ENCODE data around the gene TFCP2.

DNA sequence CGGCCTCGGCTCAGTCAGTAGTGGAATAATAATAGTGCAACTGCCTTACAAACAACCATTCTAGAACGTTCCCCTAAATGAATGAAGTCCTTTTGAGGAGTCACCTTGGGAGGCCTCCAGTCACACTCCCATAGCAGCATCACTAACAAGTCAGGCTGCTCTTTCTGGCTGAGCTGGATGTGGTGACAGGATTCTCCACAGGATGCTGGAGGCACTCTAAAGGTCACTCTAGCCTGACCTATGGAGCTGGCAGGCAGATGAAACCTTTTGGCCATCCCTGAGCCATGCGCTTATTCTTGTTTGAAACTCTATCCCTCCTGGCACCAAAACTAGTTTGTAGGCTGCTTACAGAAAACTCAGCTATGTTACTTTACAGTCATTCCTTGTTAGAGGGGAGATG lies 17.9 kb upstream of the TFCP2 start:
- TF ChIP-seq POLR2A (IDR thresholded peaks at IDR 0.05) = no peak
- TF ChIP-seq, protein P1, sequence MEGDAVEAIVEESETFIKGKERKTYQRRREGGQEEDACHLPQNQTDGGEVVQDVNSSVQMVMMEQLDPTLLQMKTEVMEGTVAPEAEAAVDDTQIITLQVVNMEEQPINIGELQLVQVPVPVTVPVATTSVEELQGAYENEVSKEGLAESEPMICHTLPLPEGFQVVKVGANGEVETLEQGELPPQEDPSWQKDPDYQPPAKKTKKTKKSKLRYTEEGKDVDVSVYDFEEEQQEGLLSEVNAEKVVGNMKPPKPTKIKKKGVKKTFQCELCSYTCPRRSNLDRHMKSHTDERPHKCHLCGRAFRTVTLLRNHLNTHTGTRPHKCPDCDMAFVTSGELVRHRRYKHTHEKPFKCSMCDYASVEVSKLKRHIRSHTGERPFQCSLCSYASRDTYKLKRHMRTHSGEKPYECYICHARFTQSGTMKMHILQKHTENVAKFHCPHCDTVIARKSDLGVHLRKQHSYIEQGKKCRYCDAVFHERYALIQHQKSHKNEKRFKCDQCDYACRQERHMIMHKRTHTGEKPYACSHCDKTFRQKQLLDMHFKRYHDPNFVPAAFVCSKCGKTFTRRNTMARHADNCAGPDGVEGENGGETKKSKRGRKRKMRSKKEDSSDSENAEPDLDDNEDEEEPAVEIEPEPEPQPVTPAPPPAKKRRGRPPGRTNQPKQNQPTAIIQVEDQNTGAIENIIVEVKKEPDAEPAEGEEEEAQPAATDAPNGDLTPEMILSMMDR (IDR thresholded peaks at IDR 0.05 in 8 of 11, conservative IDR thresholded peaks at IDR 0.05 in 3 of 11) = no peak
- no peak for TF ChIP-seq POLR2AphosphoS5 (IDR thresholded peaks at IDR 0.05)
